SK-N-SH (cell line): ENCODE measurements around the gene ABCA1. TPM values are rescaled to one million over a fixed set of nuclear protein-coding genes. Genes with fewer than 3 reads are reported as not detected.

Experiments used
- CTCF ChIA-PET: fragments of 300-600, 350-600 bp; formaldehyde crosslinking; extraction: SDS; loops from one replicate; lab custom pipeline; 2021; lab: Yijun Ruan, JAX
- POLR2A ChIA-PET: fragments of 350-600 bp; sonication (Branson Sonifier 250); formaldehyde crosslinking; extraction: SDS; loops from one replicate; lab custom pipeline; 2020; ENCODE audit warnings: antibody characterized with exemption, inconsistent platforms; lab: Yijun Ruan, JAX
- DNase-seq: peaks from one replicate; pipeline ENCODE4 v3.0.0; 2012
- H2AFZ ChIP-seq: fragments of 200-600 bp; sonication (generic); 2 replicates; pipeline ENCODE4 v1.8.1; 2016; ENCODE audit warnings: antibody characterized with exemption, mild to moderate bottlenecking, low read depth
- H3F3A ChIP-seq: fragments of 200-600 bp; sonication (generic); replicated peaks from 2 replicates; pipeline ENCODE3; 2016; ENCODE audit warnings: antibody characterized with exemption, mild to moderate bottlenecking; ENCODE audit not compliant: insufficient read depth
- H3K27ac ChIP-seq, 2 experiments: fragments of 200-500 bp in 1 of 2; fragments of 200-600 bp in 1 of 2; sonication (Bioruptor generic) in 1 of 2; sonication (generic), shearing (Covaris generic) in 1 of 2; 2 replicates each; pipeline versions ENCODE4 v1.5.1 to v1.6.1; 2014 to 2016; ENCODE audit warnings: low read depth in 2 of 2, inconsistent platforms in 1 of 2, low read length in 1 of 2, mild to moderate bottlenecking in 1 of 2, mixed read lengths in 1 of 2
- H3K27me3 ChIP-seq: fragments of 200-600 bp; sonication (generic), shearing (Covaris generic); 2 replicates; pipeline ENCODE4 v1.6.1; 2016; ENCODE audit warnings: mixed run types; ENCODE audit not compliant: insufficient read depth
- H3K36me3 ChIP-seq, 2 experiments: fragments of 200-500 bp in 1 of 2; fragments of 200-600 bp in 1 of 2; sonication (Bioruptor generic) in 1 of 2; sonication (generic) in 1 of 2; replicated peaks in 1 of 2; 2 replicates each; pipeline versions ENCODE3 to v1.5.1; 2014 to 2016; ENCODE audit warnings: low read length in 1 of 2, mild to moderate bottlenecking in 1 of 2; ENCODE audit not compliant: insufficient read depth in 2 of 2, control insufficient read depth in 1 of 2
- H3K4me1 ChIP-seq, 2 experiments: fragments of 200-500 bp in 1 of 2; fragments of 200-600 bp in 1 of 2; sonication (Bioruptor generic) in 1 of 2; sonication (generic), shearing (Covaris generic) in 1 of 2; 2 replicates each; pipeline versions ENCODE4 v1.5.1 to v1.6.1; 2014 to 2016; ENCODE audit warnings: low read depth in 1 of 2, low read length in 1 of 2, mixed run types in 1 of 2; ENCODE audit not compliant: insufficient read depth in 2 of 2, control insufficient read depth in 1 of 2
- H3K4me2 ChIP-seq: fragments of 200-600 bp; sonication (generic), shearing (Covaris generic); 2 replicates; pipeline ENCODE4 v1.6.1; 2017; ENCODE audit warnings: mixed run types
- H3K4me3 ChIP-seq, 2 experiments: fragments of 200-500 bp in 1 of 2; fragments of 200-600 bp in 1 of 2; sonication (Bioruptor generic) in 1 of 2; sonication (generic), shearing (Covaris generic) in 1 of 2; 2 replicates each; pipeline versions ENCODE4 v1.5.1 to v1.8.1; 2014 to 2016; ENCODE audit warnings: low read depth in 2 of 2, inconsistent platforms in 1 of 2, low read length in 1 of 2, mild to moderate bottlenecking in 1 of 2, mixed read lengths in 1 of 2, moderate library complexity in 1 of 2
- H3K79me2 ChIP-seq: fragments of 200-600 bp; sonication (generic); 2 replicates; pipeline ENCODE4 v1.8.1; 2017; ENCODE audit warnings: mild to moderate bottlenecking; ENCODE audit not compliant: insufficient read depth
- H3K9ac ChIP-seq: fragments of 200-600 bp; sonication (generic); 2 replicates; pipeline ENCODE4 v1.6.1; 2017; ENCODE audit warnings: mixed run types
- H3K9me2 ChIP-seq: fragments of 200-600 bp; sonication (generic); 2 replicates; pipeline ENCODE4 v1.6.1; 2017; ENCODE audit warnings: mixed run types
- H3K9me3 ChIP-seq: fragments of 200-600 bp; sonication (generic); 2 replicates; pipeline ENCODE4 v1.6.1; 2017; ENCODE audit warnings: mixed run types, mild to moderate bottlenecking, moderate library complexity
- H4K20me1 ChIP-seq: fragments of 200-600 bp; sonication (generic); 2 replicates; pipeline ENCODE4 v1.6.1; 2017; ENCODE audit warnings: mild to moderate bottlenecking, mixed run types; ENCODE audit not compliant: insufficient read depth
- CHD2 ChIP-seq: fragments of 150-350 bp; IDR thresholded peaks from 2 replicates; pipeline ENCODE4 v1.6.1; 2018; ENCODE audit warnings: low read length; ENCODE audit not compliant: partially characterized antibody
- CTCF ChIP-seq: fragments of 200-600 bp; sonication (generic); IDR thresholded peaks from 2 replicates; pipeline ENCODE4 v1.6.1; 2017; ENCODE audit warnings: antibody characterized with exemption, mild to moderate bottlenecking, moderate library complexity
- ELF1 ChIP-seq: IDR thresholded peaks from 2 replicates; pipeline ENCODE4 v1.4.0; 2012
- FOXM1 ChIP-seq: IDR thresholded peaks from 2 replicates; pipeline ENCODE4 v1.4.0; 2012; ENCODE audit warnings: low read depth, mild to moderate bottlenecking
- GABPA ChIP-seq: IDR thresholded peaks from 2 replicates; pipeline ENCODE4 v1.4.0; 2012; ENCODE audit warnings: low read depth, mild to moderate bottlenecking
- GATA2 ChIP-seq: sonication (generic); formaldehyde crosslinking; IDR thresholded peaks from 2 replicates; pipeline ENCODE4 v1.5.0; 2020; ENCODE audit warnings: mild to moderate bottlenecking, missing genetic modification reagents
- JUND ChIP-seq: IDR thresholded peaks from 2 replicates; pipeline ENCODE4 v1.4.0; 2012
- MEF2A ChIP-seq: IDR thresholded peaks from 2 replicates; pipeline ENCODE4 v1.4.0; 2012; ENCODE audit warnings: low read depth, borderline replicate concordance
- MXI1 ChIP-seq: IDR thresholded peaks from 2 replicates; pipeline ENCODE4 v1.6.1; 2012; ENCODE audit warnings: mild to moderate bottlenecking, low read depth, low read length, improper control_type of control experiment
- NFIC ChIP-seq: IDR thresholded peaks from 2 replicates; pipeline ENCODE4 v1.4.0; 2012; ENCODE audit warnings: borderline replicate concordance
- RAD21 ChIP-seq: IDR thresholded peaks from 2 replicates; pipeline ENCODE4 v1.6.1; 2012; ENCODE audit warnings: mild to moderate bottlenecking, low read length
- TEAD4 ChIP-seq: IDR thresholded peaks from 2 replicates; pipeline ENCODE4 v1.4.0; 2012; ENCODE audit warnings: mild to moderate bottlenecking, borderline replicate concordance; ENCODE audit not compliant: insufficient read depth
- WGBS: methylation state at CpG from one replicate; pipeline ENCODE4 v1.1.6; 2017; ENCODE audit warnings: low lambda C conversion rate; 5-methylcytosine and 5-hydroxymethylcytosine counted together
- polyA plus RNA-seq, 3 experiments: library from polyadenylated mRNA; depleted of rRNA; stranded (reverse); fragments of >200 nt; gene quantifications; 2 replicates each; pipeline ENCODE4 v1.2.3, GENCODE V29; 2012
- TF ChIP-seq, protein P1 (sequence below): IDR thresholded peaks from 2 replicates; pipeline ENCODE4 v1.6.1; 2012; ENCODE audit warnings: mild to moderate bottlenecking, low read depth, low read length, moderate library complexity
- TF ChIP-seq, protein P2 (sequence below): fragments of 150-350 bp; IDR thresholded peaks from 2 replicates; pipeline ENCODE4 v1.6.1; 2017; ENCODE audit warnings: antibody characterized with exemption, low read length, low read depth, borderline replicate concordance
- TF ChIP-seq, protein P3 (sequence below): IDR thresholded peaks from 2 replicates; pipeline ENCODE4 v1.4.0; 2012; ENCODE audit warnings: low read depth

ABCA1 gene
- polyA plus RNA-seq, 1 of the 3 experiments (the other 2 are of a cell fraction): 5.3 TPM

DNA sequence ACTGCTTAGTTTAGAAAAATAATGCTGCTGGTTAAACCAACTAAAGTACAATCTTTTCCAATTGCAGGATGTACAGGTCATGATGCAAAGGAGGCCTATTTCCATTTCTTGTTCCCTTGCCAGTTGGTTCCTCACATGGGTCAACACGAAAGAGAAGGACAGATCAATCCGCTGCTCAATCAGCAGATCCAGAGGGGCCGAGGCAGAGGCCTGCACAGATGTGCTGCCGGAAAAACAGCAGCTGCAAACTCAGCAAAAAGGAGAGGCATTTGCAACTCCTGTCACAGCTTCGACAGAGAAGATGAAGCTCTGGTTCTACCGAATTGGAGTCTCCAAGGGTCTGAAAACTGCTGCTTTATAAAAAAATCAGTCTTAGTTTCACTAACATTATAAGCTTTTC lies 94.3 kb downstream of the ABCA1 start:
- WGBS: 82% methylated on average over 6 of the region's 6 CpGs
- no peak for DNase-seq
- no peak overlapping the region for H3K27ac ChIP-seq
- H3K9me2 ChIP-seq: no peaks in the 10 kb centered on the region
- H3K4me3 ChIP-seq: no peak overlapping the region
- CTCF ChIA-PET: interaction anchor here (0.7 kb wide), 1 partner anchor 29 kb away, joined by 3 read pairs; no protein-coding TSS in a partner anchor
- peaks cover 3% of the 10 kb centered on the region for H3F3A ChIP-seq
- H3K9ac ChIP-seq: no peak overlapping the region
- H3K79me2 ChIP-seq: no peaks in the 10 kb centered on the region
- H3K36me3 ChIP-seq: peaks cover 0 to 32% of the 10 kb centered on the region in 2 experiments
- H3K4me2 ChIP-seq: no peak overlapping the region
- H3K4me1 ChIP-seq: peaks cover 14 to 15% of the 10 kb centered on the region in 2 experiments
- no peaks in the 10 kb centered on the region for H4K20me1 ChIP-seq
- TF ChIP-seq CHD2 (no peak), TEAD4 (no peak), JUND (no peak), CTCF (no peak), MXI1 (no peak), ELF1 (no peak), NFIC (no peak), MEF2A (no peak), GABPA (no peak), RAD21 (no peak), FOXM1 (no peak), GATA2 (CRISPR knock-in tag) (no peak)
- TF ChIP-seq, protein P1, sequence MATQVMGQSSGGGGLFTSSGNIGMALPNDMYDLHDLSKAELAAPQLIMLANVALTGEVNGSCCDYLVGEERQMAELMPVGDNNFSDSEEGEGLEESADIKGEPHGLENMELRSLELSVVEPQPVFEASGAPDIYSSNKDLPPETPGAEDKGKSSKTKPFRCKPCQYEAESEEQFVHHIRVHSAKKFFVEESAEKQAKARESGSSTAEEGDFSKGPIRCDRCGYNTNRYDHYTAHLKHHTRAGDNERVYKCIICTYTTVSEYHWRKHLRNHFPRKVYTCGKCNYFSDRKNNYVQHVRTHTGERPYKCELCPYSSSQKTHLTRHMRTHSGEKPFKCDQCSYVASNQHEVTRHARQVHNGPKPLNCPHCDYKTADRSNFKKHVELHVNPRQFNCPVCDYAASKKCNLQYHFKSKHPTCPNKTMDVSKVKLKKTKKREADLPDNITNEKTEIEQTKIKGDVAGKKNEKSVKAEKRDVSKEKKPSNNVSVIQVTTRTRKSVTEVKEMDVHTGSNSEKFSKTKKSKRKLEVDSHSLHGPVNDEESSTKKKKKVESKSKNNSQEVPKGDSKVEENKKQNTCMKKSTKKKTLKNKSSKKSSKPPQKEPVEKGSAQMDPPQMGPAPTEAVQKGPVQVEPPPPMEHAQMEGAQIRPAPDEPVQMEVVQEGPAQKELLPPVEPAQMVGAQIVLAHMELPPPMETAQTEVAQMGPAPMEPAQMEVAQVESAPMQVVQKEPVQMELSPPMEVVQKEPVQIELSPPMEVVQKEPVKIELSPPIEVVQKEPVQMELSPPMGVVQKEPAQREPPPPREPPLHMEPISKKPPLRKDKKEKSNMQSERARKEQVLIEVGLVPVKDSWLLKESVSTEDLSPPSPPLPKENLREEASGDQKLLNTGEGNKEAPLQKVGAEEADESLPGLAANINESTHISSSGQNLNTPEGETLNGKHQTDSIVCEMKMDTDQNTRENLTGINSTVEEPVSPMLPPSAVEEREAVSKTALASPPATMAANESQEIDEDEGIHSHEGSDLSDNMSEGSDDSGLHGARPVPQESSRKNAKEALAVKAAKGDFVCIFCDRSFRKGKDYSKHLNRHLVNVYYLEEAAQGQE: no peak
- TF ChIP-seq, protein P2, sequence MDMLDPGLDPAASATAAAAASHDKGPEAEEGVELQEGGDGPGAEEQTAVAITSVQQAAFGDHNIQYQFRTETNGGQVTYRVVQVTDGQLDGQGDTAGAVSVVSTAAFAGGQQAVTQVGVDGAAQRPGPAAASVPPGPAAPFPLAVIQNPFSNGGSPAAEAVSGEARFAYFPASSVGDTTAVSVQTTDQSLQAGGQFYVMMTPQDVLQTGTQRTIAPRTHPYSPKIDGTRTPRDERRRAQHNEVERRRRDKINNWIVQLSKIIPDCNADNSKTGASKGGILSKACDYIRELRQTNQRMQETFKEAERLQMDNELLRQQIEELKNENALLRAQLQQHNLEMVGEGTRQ: no peak
- TF ChIP-seq, protein P3, sequence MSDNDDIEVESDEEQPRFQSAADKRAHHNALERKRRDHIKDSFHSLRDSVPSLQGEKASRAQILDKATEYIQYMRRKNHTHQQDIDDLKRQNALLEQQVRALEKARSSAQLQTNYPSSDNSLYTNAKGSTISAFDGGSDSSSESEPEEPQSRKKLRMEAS: no peak
- TF ChIP-seq, all 33 proteins: peak for 0
- POLR2A ChIA-PET: no interaction called here
- Histone ChIP-seq H2AFZ (no peak overlapping the region), H3K9me3 (no peaks in the 10 kb centered on the region), H3K27me3 (no peaks in the 10 kb centered on the region)
